Sciatic nerve (tissue), 2 donors: ENCODE measurements around the gene HELZ2. TPM values are rescaled to one million over a fixed set of nuclear protein-coding genes. Genes with fewer than 3 reads are reported as not detected.

ENCODE experiments used
- ATAC-seq: fragments of 200-7000 bp; cut with Tn5 transposase; one replicate; pipeline ENCODE4 v1.9.1; 2020; ENCODE audit warnings: mild to moderate bottlenecking, moderate library complexity
- DNase-seq: peaks from one replicate; pipeline ENCODE4 v3.0.0-alpha.2; 2020; ENCODE audit warnings: low spot score
- intact Hi-C: fragments of 100-400 bp; cut with DNase I; formaldehyde crosslinking; loops from one replicate; pipeline ENCODE4 v1.14.2; 2022
- total RNA-seq: library from RNA; stranded (reverse); fragmentation: NEBNext Ultra II Directional; extraction: Animal tissue kit (Norgen Biotek cat#: 25700); gene quantifications from one replicate; pipeline ENCODE4 v1.2.1, GENCODE V29; 2021
- donor health status: DM: no; HTN: no; CAD: no.
- donor health status: DM: no; HTN: no; CAD: no.

Gene HELZ2
- total RNA-seq, 1 donor from 2014 or later: 21.4 TPM

GRCh38 chr20:63598479-63599395 is 24.7 kb upstream of the HELZ2 start:
- intact Hi-C loops: no loop called here
- DNase-seq (no peak), ATAC-seq (no peak)

- no peak for DNase-seq
- intact Hi-C loops: no loop called here
- no peak for ATAC-seq
Observed at GRCh38 chr20:63597651-63598478, 23.8 kb upstream of the HELZ2 start.

GRCh38 chr20:63596423-63596822 is 22.4 kb upstream of the HELZ2 start:
- no peak for DNase-seq
- ATAC-seq: no peak
- intact Hi-C loops: no loop called here

DNA sequence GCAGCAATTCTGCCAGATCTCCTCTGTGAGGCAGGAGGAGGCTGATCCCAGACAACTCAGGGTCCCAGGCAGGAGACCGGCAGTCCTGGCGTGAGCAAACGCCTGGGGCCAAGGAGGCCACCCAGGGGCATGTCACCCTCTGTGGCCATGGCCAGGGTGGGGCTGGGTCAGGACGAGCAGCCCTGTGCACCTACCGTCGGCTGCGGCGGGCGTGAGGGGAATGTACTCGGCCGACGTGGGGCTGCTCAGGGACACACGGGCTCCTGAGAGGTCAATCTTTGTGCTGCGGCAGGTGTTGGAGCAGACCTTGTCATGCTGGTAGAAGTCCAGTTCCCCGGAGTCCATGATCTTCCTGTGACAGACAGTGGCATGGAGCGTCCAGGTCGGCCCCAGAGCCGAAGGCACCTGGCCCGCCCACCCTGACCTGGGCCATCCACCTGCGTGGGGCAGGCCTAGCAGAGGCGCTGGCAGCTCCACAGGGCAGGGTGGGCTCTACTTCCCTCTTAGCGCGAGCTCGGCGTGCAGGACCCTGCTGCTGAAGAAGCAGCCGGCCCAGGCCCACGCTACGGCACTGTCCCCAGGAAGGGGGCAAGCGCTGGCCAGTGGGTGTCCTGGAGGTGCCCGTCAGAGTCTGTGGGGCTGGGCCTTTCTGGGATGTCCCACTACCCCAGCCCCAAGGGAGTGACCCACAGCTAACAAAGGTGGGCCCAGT is 21.5 kb upstream of the HELZ2 start:
- intact Hi-C loops: no loop called here
- DNase-seq (no peak), ATAC-seq (no peak)

- no peak for DNase-seq
- intact Hi-C loops: no loop called here
- ATAC-seq: peak; percentile 65
Observed at GRCh38 chr20:63594043-63594561, 20.1 kb upstream of the HELZ2 start.

DNA sequence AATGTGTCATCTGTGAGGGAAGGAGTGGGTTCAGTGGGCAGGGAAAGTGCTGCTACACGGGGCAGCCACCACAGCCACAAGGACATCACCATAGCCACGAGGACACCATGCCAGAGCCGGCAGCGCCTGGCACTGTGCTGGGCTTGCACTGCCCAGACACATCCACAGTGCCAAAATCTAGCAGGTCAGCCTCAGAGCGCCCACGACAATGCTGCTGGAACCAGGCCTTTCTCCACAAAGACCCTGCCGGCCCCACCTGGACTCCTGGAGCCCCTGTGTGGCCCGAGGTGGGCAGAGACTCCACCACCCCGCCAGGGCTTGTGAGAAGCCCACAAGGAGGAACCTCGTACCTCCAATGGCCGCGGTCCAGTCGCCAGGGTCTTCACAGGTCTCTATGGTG is 18.6 kb upstream of the HELZ2 start:
- DNase-seq (no peak), ATAC-seq (no peak)
- intact Hi-C loops: no loop called here

- intact Hi-C loops: no loop called here
- DNase-seq: no peak
- no peak for ATAC-seq
Observed at GRCh38 chr20:63591786-63592355, 17.8 kb upstream of the HELZ2 start.

- intact Hi-C loops: no loop called here
- DNase-seq: no peak
- ATAC-seq: no peak
Observed at GRCh38 chr20:63591147-63591533, 17.1 kb upstream of the HELZ2 start.

DNA sequence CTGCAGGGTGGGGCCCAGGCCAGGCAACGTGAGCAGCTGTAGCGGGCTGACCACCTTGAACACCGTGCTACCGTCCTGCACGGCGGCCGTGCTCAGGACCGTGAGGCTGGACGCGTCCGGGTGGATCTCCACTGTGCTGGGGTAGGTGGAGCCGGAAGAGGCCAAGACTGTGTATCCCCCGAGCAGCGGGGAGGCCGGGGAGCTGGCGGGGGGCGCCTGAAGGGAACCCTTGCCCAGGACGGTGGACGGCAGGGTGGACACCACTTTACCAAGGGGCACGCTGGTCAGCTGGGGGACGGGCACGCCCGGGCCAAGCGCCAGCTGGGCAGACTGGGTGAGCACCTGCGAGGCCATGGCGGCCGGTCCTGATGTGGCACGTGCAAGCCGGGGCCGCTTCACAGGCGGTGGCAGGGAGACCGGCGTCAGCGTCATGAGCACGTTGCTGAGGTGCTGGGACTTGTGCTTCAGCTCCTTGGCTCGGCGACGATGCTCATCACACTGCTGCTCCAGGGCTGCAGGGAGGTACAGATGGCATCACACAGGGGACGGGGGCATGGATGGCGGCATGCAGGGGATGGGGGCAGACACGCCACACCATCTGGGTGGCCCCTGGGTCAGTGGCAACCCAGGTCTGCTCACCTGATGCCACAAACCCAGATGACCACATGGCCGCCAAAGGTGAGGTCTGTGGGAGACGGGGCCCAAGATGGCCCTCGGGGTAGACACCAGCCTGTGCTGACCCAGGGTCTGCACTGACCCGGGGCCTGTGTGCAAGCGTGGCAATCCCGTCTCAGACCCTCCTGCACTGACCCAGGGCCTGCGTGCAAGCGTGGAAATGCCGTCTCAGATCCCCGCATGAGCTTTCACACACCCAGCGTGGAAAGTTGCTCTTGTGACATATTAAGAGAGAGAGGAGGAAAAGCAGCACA is 16.4 kb upstream of the HELZ2 start:
- DNase-seq: no peak
- no peak for ATAC-seq

GRCh38 chr20:63589261-63590217 is 15.5 kb upstream of the HELZ2 start:
- no peak for DNase-seq
- ATAC-seq: no peak
- intact Hi-C loops: no loop called here

More for the DNA sequence above, 16.4 kb upstream of the HELZ2 start:
- intact Hi-C loops: no loop called here

- intact Hi-C loops: no loop called here
- ATAC-seq: peak; percentile 27
Observed at GRCh38 chr20:63588641-63589041, 14.6 kb upstream of the HELZ2 start.

DNA sequence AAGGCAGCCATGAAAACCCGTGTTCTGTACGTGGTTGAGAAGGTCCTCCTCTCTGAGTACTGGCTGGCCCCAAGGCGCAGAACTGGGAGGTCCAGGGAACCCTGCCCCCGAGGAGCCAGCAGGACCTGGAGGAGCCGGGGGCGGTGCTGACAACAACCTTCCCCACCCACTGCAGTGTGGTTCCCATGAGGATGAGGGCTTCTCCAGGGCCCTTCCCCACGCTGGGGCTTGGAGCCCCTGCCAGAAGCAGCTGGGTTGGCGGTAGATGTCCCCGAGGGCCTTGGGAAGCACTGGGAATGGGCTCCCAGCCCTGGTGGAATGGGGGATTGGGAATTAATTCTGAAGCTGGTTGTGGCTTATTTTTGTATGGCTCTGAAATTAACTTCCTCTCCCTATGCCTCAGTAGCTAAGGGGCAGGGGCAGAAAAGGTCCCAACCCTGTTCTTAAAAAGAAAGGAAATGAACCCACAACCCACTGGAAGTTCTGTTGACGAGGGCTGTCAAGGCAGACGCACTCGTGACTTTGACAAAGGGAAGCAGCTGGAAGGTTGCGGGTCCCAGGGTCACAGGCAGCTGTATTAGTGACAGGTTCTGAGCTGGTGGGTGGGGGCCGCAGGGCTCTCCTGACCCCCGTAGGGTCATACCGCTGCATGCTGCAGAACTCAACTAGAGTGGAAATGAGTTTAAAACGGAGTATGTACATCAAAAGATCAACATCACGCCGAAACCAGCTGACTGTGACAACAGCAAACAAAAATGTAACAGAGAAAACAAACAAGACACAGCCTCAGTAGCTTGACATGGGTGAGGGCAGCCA is 13.9 kb upstream of the HELZ2 start:
- intact Hi-C loops: no loop called here
- DNase-seq (no peak), ATAC-seq (peak; percentile 42)

More at GRCh38 chr20:63588641-63589041, 14.6 kb upstream of the HELZ2 start:
- no peak for DNase-seq

DNA sequence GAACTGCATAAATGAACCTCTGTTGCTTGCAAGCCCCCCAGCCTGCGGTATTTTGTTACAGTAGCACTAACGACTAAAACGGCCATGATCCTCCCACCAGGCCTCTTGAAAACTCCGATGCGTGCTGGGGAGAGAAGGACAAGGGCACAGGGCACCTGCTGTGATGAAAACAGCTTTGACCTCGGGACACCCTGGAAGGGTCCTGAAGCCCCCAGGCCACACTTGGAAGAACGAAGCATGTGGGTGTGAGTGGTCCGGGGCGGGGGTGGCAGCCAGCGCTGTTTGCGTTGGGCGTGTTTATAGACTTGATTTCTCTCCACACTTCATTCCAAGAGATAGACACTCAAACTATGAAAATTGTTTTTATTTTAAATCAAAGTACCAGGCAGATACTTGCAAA is 13.2 kb upstream of the HELZ2 start:
- DNase-seq (no peak), ATAC-seq (no peak)
- intact Hi-C loops: no loop called here

- ATAC-seq: no peak
- intact Hi-C loops: no loop called here
- no peak for DNase-seq
Observed at GRCh38 chr20:63586797-63587196, 12.8 kb upstream of the HELZ2 start.

GRCh38 chr20:63585616-63586565 is 11.9 kb upstream of the HELZ2 start:
- intact Hi-C loops: no loop called here
- ATAC-seq (no peak), DNase-seq (no peak)
